SK-N-SH (cell line): ENCODE data around the gene WDR5B.

Source experiments
- EP300 ChIP-seq, 2 experiments: IDR thresholded peaks; 2 replicates each; pipeline versions ENCODE4 v1.4.0 to v1.6.1; 2012; ENCODE audit warnings: borderline replicate concordance in 1 of 2, low read depth in 1 of 2, low read length in 1 of 2
- FOSL2 ChIP-seq: IDR thresholded peaks from 2 replicates; pipeline ENCODE4 v1.4.0; 2012; ENCODE audit warnings: low read depth, mild to moderate bottlenecking, moderate library complexity, borderline replicate concordance
- GATA2 ChIP-seq: sonication (generic); formaldehyde crosslinking; IDR thresholded peaks from 2 replicates; pipeline ENCODE4 v1.5.0; 2020; ENCODE audit warnings: mild to moderate bottlenecking, missing genetic modification reagents
- POLR2AphosphoS5 ChIP-seq: IDR thresholded peaks from 2 replicates; pipeline ENCODE4 v1.6.1; 2012; ENCODE audit warnings: low read depth, low read length
- RCOR1 ChIP-seq: fragments of 150-350 bp; IDR thresholded peaks from 2 replicates; pipeline ENCODE4 v1.6.1; 2017; ENCODE audit warnings: antibody characterized with exemption, low read length
- RFX5 ChIP-seq: IDR thresholded peaks from 2 replicates; pipeline ENCODE4 v1.6.1; 2012; ENCODE audit warnings: mild to moderate bottlenecking, improper control_type of control experiment, low read length
- SIN3A ChIP-seq: IDR thresholded peaks from 2 replicates; pipeline ENCODE4 v1.6.1; 2012; ENCODE audit warnings: low read depth, mild to moderate bottlenecking, low read length, moderate library complexity, borderline replicate concordance
- YY1 ChIP-seq: IDR thresholded peaks from 2 replicates; pipeline ENCODE4 v1.4.0; 2012; ENCODE audit warnings: low read depth, mild to moderate bottlenecking
- TF ChIP-seq, protein P1 (sequence below): fragments of 200-600 bp; sonication (generic); IDR thresholded peaks from 2 replicates; pipeline ENCODE4 v1.6.1; 2017; ENCODE audit warnings: antibody characterized with exemption, mild to moderate bottlenecking, moderate library complexity
- TF ChIP-seq, protein P2 (sequence below): IDR thresholded peaks from 2 replicates; pipeline ENCODE4 v1.4.0; 2012; ENCODE audit warnings: low read depth
- TF ChIP-seq, protein P3 (sequence below): IDR thresholded peaks from 2 replicates; pipeline ENCODE4 v1.6.1; 2012; ENCODE audit warnings: mild to moderate bottlenecking, low read depth, low read length, moderate library complexity
- TF ChIP-seq, protein P4 (sequence below): IDR thresholded peaks from 2 replicates; pipeline ENCODE4; 2012
- TF ChIP-seq, protein P5 (sequence below): IDR thresholded peaks from 2 replicates; pipeline ENCODE4 v1.4.0; 2012; ENCODE audit warnings: low read depth, borderline replicate concordance
- TF ChIP-seq, protein P6 (sequence below): fragments of 150-350 bp; IDR thresholded peaks from 2 replicates; pipeline ENCODE4 v1.6.1; 2016; ENCODE audit warnings: mild to moderate bottlenecking, low read depth, low read length

DNA sequence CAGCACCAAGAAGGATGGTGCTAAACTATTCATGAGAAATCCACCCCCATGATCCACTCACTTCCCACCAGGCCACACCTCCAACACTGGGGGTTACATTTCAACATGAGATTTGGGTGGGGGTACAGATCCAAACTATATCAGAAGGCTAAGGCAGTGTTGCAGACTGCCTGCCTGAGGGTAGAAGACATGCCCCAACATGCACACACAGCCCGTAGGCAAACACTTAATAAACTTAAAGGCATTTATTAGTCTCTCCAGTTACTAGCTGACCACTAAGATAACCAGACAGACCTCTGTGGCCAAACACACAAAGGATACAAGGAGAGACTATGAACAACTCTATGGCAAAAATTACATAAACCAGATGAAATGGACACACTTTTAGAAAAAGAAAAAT lies 21.7 kb downstream of the WDR5B start:
- TF ChIP-seq, protein P1, sequence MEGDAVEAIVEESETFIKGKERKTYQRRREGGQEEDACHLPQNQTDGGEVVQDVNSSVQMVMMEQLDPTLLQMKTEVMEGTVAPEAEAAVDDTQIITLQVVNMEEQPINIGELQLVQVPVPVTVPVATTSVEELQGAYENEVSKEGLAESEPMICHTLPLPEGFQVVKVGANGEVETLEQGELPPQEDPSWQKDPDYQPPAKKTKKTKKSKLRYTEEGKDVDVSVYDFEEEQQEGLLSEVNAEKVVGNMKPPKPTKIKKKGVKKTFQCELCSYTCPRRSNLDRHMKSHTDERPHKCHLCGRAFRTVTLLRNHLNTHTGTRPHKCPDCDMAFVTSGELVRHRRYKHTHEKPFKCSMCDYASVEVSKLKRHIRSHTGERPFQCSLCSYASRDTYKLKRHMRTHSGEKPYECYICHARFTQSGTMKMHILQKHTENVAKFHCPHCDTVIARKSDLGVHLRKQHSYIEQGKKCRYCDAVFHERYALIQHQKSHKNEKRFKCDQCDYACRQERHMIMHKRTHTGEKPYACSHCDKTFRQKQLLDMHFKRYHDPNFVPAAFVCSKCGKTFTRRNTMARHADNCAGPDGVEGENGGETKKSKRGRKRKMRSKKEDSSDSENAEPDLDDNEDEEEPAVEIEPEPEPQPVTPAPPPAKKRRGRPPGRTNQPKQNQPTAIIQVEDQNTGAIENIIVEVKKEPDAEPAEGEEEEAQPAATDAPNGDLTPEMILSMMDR = no peak
- TF ChIP-seq POLR2AphosphoS5 (no peak), GATA2 (CRISPR knock-in tag) (no peak), SIN3A (no peak), YY1 (no peak), RCOR1 (no peak), RFX5 (no peak), FOSL2 (no peak), EP300 (IDR thresholded peaks at IDR 0.05; ENCODE audit: borderline replicate concordance in 1 of 2, low read depth in 1 of 2, low read length in 1 of 2) (no peak)
- TF ChIP-seq, protein P2, sequence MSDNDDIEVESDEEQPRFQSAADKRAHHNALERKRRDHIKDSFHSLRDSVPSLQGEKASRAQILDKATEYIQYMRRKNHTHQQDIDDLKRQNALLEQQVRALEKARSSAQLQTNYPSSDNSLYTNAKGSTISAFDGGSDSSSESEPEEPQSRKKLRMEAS = no peak
- TF ChIP-seq, protein P3, sequence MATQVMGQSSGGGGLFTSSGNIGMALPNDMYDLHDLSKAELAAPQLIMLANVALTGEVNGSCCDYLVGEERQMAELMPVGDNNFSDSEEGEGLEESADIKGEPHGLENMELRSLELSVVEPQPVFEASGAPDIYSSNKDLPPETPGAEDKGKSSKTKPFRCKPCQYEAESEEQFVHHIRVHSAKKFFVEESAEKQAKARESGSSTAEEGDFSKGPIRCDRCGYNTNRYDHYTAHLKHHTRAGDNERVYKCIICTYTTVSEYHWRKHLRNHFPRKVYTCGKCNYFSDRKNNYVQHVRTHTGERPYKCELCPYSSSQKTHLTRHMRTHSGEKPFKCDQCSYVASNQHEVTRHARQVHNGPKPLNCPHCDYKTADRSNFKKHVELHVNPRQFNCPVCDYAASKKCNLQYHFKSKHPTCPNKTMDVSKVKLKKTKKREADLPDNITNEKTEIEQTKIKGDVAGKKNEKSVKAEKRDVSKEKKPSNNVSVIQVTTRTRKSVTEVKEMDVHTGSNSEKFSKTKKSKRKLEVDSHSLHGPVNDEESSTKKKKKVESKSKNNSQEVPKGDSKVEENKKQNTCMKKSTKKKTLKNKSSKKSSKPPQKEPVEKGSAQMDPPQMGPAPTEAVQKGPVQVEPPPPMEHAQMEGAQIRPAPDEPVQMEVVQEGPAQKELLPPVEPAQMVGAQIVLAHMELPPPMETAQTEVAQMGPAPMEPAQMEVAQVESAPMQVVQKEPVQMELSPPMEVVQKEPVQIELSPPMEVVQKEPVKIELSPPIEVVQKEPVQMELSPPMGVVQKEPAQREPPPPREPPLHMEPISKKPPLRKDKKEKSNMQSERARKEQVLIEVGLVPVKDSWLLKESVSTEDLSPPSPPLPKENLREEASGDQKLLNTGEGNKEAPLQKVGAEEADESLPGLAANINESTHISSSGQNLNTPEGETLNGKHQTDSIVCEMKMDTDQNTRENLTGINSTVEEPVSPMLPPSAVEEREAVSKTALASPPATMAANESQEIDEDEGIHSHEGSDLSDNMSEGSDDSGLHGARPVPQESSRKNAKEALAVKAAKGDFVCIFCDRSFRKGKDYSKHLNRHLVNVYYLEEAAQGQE = no peak
- TF ChIP-seq, protein P4, sequence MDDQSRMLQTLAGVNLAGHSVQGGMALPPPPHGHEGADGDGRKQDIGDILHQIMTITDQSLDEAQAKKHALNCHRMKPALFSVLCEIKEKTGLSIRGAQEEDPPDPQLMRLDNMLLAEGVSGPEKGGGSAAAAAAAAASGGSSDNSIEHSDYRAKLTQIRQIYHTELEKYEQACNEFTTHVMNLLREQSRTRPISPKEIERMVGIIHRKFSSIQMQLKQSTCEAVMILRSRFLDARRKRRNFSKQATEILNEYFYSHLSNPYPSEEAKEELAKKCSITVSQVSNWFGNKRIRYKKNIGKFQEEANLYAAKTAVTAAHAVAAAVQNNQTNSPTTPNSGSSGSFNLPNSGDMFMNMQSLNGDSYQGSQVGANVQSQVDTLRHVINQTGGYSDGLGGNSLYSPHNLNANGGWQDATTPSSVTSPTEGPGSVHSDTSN = no peak
- TF ChIP-seq, protein P5, sequence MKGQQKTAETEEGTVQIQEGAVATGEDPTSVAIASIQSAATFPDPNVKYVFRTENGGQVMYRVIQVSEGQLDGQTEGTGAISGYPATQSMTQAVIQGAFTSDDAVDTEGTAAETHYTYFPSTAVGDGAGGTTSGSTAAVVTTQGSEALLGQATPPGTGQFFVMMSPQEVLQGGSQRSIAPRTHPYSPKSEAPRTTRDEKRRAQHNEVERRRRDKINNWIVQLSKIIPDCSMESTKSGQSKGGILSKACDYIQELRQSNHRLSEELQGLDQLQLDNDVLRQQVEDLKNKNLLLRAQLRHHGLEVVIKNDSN = no peak
- TF ChIP-seq, protein P6, sequence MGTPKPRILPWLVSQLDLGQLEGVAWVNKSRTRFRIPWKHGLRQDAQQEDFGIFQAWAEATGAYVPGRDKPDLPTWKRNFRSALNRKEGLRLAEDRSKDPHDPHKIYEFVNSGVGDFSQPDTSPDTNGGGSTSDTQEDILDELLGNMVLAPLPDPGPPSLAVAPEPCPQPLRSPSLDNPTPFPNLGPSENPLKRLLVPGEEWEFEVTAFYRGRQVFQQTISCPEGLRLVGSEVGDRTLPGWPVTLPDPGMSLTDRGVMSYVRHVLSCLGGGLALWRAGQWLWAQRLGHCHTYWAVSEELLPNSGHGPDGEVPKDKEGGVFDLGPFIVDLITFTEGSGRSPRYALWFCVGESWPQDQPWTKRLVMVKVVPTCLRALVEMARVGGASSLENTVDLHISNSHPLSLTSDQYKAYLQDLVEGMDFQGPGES = no peak
